Fibroblast of lung (primary cell): ENCODE measurements around the gene BBS9. TPM values are rescaled to one million over a fixed set of nuclear protein-coding genes. Genes with fewer than 3 reads are reported as not detected.
A peak's percentile ranks its signal among the peaks of the same experiment; 100 is the strongest.

Source experiments
- DNase-seq, 2 donors: peaks; one replicate each; pipeline versions ENCODE4 v3.0.0 to v3.0.0-alpha.2; 2010; ENCODE audit warnings: low read depth in 2 of 2
- H2AFZ ChIP-seq: 2 replicates; pipeline ENCODE4 v1.5.1; 2012; ENCODE audit warnings: low read length, control low read depth, inconsistent platforms
- H3K27ac ChIP-seq: 2 replicates; pipeline ENCODE4 v1.5.1; 2011; ENCODE audit warnings: low read length, control low read depth; ENCODE audit not compliant: insufficient read depth
- H3K27me3 ChIP-seq: 2 replicates; pipeline ENCODE4 v1.5.1; 2011; ENCODE audit warnings: mild to moderate bottlenecking, low read length; ENCODE audit not compliant: control insufficient read depth, insufficient read depth
- H3K36me3 ChIP-seq: 2 replicates; pipeline ENCODE4 v1.5.1; 2011; ENCODE audit warnings: low read length; ENCODE audit not compliant: control insufficient read depth, insufficient read depth
- H3K4me1 ChIP-seq: 2 replicates; pipeline ENCODE4 v1.5.1; 2011; ENCODE audit warnings: low read length; ENCODE audit not compliant: control insufficient read depth, insufficient read depth; ENCODE audit errors: extremely low read depth
- H3K4me2 ChIP-seq: 2 replicates; pipeline ENCODE4 v1.5.1; 2011; ENCODE audit warnings: low read length, control low read depth; ENCODE audit not compliant: insufficient read depth; ENCODE audit errors: extremely low read depth
- H3K4me3 ChIP-seq, 4 experiments: fragments of 200-600 bp in 1 of 4; sonication (generic) in 1 of 4; replicated peaks in 1 of 4; 2 replicates each; pipeline ENCODE4 v1.5.1; 2011 to 2016; ENCODE audit warnings: low read length in 4 of 4, low read depth in 3 of 4, mild to moderate bottlenecking in 3 of 4, control low read depth in 2 of 4, inconsistent platforms in 1 of 4, mixed read lengths in 1 of 4; ENCODE audit not compliant: insufficient read depth in 1 of 4; ENCODE audit errors: control extremely low read depth in 1 of 4
- H3K79me2 ChIP-seq: 2 replicates; pipeline ENCODE4 v1.5.1; 2012; ENCODE audit warnings: mild to moderate bottlenecking, low read length, inconsistent platforms; ENCODE audit not compliant: control insufficient read depth, insufficient read depth
- H3K9ac ChIP-seq: 2 replicates; pipeline ENCODE4 v1.5.1; 2011; ENCODE audit warnings: mild to moderate bottlenecking, low read length, control low read depth; ENCODE audit not compliant: insufficient read depth
- H3K9me3 ChIP-seq: 2 replicates; pipeline ENCODE4 v1.5.1; 2012; ENCODE audit warnings: low read depth, low read length; ENCODE audit not compliant: control insufficient read depth, insufficient read depth
- H4K20me1 ChIP-seq: 2 replicates; pipeline ENCODE4 v1.5.1; 2011; ENCODE audit warnings: low read length; ENCODE audit not compliant: control insufficient read depth, insufficient read depth; ENCODE audit errors: extremely low read depth
- CTCF ChIP-seq, 2 donors: IDR thresholded peaks in 1 of 2; conservative IDR thresholded peaks in 1 of 2; 1 replicate in 1 of 2; 2 replicates in 1 of 2; pipeline ENCODE4 v1.5.1; 2011 to 2012; ENCODE audit warnings: low read length in 2 of 2, control low read depth in 1 of 2, inconsistent platforms in 1 of 2, low read depth in 1 of 2, mild to moderate bottlenecking in 1 of 2
- EZH2 ChIP-seq: IDR thresholded peaks from 2 replicates; pipeline ENCODE4 v1.5.1; 2012; ENCODE audit warnings: low read length, control low read depth, mild to moderate bottlenecking; ENCODE audit errors: missing control alignments
- polyA plus RNA-seq, 2 donors: library from polyadenylated mRNA; depleted of rRNA in 1 of 2; stranded (reverse) in 1 of 2; unstranded in 1 of 2; fragments of >200 nt; gene quantifications; 2 replicates each; pipeline ENCODE4 v1.2.1, GENCODE V29; 2011 to 2012; ENCODE audit warnings: missing spikeins in 1 of 2
- total RNA-seq: library from RNA; depleted of rRNA; stranded (reverse); fragments of >200 nt; gene quantifications from 2 replicates; pipeline ENCODE4 v1.2.1, GENCODE V29; 2014

BBS9 gene
- total and polyA plus RNA-seq, 2 donors (not counting 1 experiment from before 2014, with no cell fraction given) = 19.1 to 26.9 TPM

- Histone ChIP-seq H3K9ac (no peak overlapping the region), H3K27ac (no peak overlapping the region), H3K79me2 (no peaks in the 10 kb centered on the region), H3K27me3 (no peaks in the 10 kb centered on the region), H3K36me3 (no peaks in the 10 kb centered on the region), H3K9me3 (no peaks in the 10 kb centered on the region), H3K4me1 (no peaks in the 10 kb centered on the region), H4K20me1 (no peaks in the 10 kb centered on the region), H3K4me3 (no peak overlapping the region), H2AFZ (no peak overlapping the region), H3K4me2 (no peak overlapping the region)
- no peak for DNase-seq
- TF ChIP-seq EZH2 (no peak), CTCF (conservative IDR thresholded peaks at IDR 0.05 in 1 of 2, IDR thresholded peaks at IDR 0.05 in 1 of 2; ENCODE audit: low read depth in 1 of 2, low read length in 2 of 2) (no peak)
Measured at GRCh38 chr7:33539198-33539597, 409.8 kb downstream of the BBS9 start.

- Histone ChIP-seq H3K27ac (no peak overlapping the region), H4K20me1 (no peaks in the 10 kb centered on the region), H3K4me1 (no peaks in the 10 kb centered on the region), H3K4me2 (no peak overlapping the region), H3K27me3 (no peaks in the 10 kb centered on the region), H3K9ac (no peak overlapping the region), H2AFZ (no peak overlapping the region), H3K36me3 (no peaks in the 10 kb centered on the region), H3K9me3 (no peaks in the 10 kb centered on the region), H3K4me3 (no peak overlapping the region), H3K79me2 (no peaks in the 10 kb centered on the region)
- no peak for DNase-seq
- TF ChIP-seq EZH2 (no peak), CTCF (conservative IDR thresholded peaks at IDR 0.05 in 1 of 2, IDR thresholded peaks at IDR 0.05 in 1 of 2; ENCODE audit: low read depth in 1 of 2, low read length in 2 of 2) (no peak)
Measured at GRCh38 chr7:33539659-33540400, 410.5 kb downstream of the BBS9 start.

GRCh38 chr7:33547880-33548279 is 418.5 kb downstream of the BBS9 start:
- no peaks in the 10 kb centered on the region for H4K20me1 ChIP-seq
- H3K4me1 ChIP-seq = no peaks in the 10 kb centered on the region
- H3K4me2 ChIP-seq = no peak overlapping the region
- H3K27ac ChIP-seq = no peak overlapping the region
- no peak for TF ChIP-seq EZH2
- no peak for TF ChIP-seq CTCF (conservative IDR thresholded peaks at IDR 0.05 in 1 of 2, IDR thresholded peaks at IDR 0.05 in 1 of 2; ENCODE audit: low read depth in 1 of 2, low read length in 2 of 2)
- peak in 1 of 2 donors; percentile 43 for DNase-seq
- H3K4me3 ChIP-seq = no peak overlapping the region
- no peaks in the 10 kb centered on the region for H3K36me3 ChIP-seq
- no peaks in the 10 kb centered on the region for H3K27me3 ChIP-seq
- no peaks in the 10 kb centered on the region for H3K9me3 ChIP-seq
- no peaks in the 10 kb centered on the region for H3K79me2 ChIP-seq
- H2AFZ ChIP-seq = no peak overlapping the region
- H3K9ac ChIP-seq = no peak overlapping the region
